ENCODE data around the gene RRAS. TPM values are rescaled to one million over a fixed set of nuclear protein-coding genes. Genes with fewer than 3 reads are reported as not detected.
"Not testable (repeated sequence)": the region's sequence is repeated elsewhere in the genome, so short reads cannot be mapped to it uniquely, and the experiment has no call there.

Gene RRAS
- total RNA-seq, 1 experiment from 2014 or later = 11.0 TPM

DNA sequence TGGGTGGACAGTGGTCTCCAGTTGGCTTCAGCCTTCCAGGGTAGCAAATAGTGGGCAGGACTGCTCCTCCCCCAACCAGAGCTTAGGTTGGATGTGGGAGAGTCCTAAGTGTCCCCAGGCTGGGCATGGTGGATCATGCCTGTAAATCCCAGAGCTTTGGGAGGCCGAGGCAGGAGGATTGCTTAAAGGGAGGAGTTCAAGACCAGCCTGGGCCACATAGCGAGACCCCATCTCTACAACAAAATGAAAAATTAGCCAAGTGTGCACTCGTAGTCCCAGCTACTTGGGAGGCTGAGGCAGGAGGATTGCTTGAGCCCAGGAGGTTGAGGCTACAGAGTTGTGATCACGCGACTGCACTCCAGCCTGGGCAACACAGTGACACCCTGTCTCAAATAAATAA is 7.4 kb downstream of the RRAS start:
- no peak for DNase-seq (ENCODE audit: low read depth)

DNA sequence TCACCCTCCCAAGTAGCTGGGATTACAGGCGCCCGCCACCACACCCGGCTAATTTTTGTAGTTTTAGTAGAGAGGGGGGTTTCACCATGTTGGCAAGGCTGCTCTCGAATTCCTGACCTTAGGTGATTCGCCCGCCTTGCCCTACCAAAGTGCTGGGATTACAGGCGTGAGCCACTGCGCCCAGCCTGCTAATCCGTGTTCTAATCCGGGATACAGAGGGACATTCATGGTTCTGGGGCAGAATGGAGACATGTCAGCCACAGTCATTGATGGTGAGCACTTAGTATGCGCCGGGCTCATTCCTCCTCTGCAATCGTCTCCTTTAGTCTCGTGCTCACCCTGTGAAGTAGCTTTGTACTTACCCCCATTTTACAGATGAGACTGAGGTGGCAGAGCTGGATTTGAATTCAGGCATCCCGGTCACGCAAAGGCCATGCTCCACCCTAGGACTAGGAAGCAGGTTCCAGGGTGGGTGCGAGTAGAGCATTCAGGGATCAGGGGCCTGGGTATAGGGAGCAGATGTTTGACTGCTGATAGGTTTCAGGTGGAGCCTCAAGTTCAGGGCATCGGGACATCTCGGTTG is 8.2 kb downstream of the RRAS start:
- no peak for DNase-seq (ENCODE audit: low read depth)

DNA sequence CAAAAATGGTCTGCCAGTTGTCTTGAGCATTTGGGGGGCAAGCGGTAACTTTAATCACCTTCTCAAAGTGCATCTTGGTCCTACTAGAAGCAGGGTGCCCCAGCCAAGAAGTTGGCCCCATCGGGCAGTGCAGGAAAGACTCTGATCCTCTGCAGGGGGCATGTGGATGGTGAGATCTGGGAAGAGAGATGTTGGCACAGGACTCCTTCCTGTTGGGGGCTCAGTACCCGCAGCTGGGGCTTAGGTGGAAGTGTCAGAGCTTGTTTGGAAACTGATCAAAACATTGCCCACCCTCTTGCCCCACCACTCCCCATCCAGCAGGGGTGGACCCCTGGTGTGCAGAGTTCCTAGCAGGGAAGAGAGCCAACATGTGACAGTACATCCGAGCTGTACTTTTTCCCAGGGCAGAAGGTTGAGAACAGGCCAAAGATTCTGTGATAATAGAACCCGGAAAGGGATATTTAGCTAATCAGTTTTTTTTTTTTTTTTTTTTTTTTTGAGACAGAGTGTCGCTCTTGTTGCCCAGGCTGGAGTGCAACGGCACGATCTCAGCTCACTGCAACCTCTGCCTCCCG is 8.8 kb downstream of the RRAS start:
- no peak for DNase-seq (ENCODE audit: low read depth)

DNA sequence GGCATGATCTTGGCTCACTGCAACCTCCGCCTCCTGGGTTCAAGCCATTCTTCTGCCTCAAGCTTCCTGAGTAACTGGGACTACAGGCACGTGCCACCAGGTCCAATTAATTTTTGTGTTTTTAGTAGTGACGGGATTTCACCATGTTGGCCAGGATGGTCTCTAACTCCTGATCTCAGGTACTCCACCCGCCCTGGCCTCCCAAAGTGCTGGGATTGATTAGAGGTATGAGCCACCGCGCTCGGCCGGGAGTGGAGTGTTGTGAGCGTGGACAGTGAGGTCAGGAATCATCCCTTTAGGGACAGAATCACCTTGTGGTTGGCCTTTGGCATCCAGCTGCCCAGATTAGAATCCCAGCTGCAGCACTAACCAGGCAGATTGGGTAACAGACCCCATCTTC is 10.3 kb downstream of the RRAS start:
- no peak for DNase-seq (ENCODE audit: low read depth)

DNA sequence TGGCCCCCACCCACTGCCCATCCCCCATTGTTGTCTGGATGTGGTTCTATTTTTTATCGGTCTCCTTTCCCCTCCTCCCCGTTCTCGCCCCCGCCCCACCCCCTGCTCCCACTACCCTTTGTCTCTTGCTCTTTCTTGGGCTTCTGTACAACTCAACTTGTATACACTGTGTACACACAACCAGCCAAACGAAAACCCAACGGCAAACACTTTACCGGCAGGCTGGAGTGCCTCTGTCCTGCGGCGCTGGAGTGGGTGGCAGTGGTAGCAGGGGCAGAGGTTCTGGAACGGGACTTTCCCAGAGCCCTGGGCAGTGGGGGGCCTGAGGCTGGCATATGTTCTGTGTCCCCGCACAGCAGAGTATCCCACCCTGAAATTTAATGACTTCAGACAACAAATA is 13.7 kb downstream of the RRAS start:
- DNase-seq (ENCODE audit: low read depth) = no peak

DNA sequence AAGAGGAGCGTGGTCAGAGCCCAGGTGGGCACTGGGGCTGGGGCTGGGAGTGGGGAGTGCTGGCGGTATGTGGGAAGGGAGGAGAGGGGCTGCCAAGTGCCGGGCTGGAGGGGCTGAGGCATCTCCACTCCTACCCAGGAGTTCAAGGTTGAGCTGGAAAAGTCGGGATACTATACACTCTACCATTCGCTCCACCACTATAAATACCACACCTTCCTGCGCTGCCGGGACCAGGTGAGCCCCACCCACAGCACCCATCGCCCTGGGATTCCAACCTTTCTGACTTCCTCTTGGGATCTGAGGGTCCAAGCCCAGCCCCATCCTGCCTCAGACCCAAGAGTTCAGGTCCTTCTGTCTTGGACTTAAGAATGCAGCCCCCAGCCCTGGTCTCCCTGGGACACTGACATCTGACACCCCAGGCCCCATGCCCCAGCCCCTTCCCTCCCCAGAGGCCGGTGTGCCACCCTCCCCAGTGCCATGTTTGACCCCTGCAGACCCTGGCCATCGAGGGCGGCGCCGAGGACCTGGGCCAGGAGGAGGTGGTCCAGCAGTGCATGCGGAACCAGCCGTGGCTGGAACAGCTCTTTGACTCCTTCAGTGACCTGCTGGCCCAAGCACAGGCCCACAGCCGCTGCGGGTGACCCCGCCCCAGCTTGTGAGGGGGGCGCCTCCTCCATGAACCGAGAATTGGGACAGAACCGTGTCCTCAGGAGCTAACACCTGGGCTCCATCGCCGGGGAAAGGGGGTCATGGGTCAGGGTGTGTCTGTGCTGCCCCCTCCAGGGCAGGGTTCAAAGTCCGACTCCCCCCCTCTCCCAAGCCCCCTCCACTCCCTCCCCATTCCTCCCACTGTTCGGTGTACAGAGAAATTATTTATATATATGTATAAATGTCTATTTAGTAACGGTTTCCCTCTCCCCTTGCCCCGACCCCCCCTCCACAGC is 14.7 kb downstream of the RRAS start:
- DNase-seq (ENCODE audit: low read depth) = no peak

DNA sequence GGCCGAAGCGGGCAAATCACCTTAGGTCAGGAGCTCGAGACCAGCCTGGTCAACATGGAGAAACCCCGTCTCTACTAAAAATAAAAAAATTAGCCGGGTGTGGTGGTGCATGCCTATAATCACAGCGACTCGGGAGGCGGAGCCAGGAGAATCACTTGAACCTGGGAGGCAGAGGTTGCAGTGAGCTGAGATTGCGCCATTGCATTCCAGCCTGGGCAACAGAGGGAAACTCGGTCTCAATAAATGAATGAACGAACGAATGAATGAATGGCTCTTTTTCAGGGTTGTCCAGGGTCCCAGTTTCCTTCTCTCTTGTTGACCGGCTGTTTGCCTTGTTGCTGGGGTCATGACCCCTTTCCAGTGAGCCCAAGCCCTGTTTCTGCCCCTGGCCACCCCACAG is 22.1 kb downstream of the RRAS start:
- DNase-seq (ENCODE audit: low read depth) = not testable (repeated sequence)

DNA sequence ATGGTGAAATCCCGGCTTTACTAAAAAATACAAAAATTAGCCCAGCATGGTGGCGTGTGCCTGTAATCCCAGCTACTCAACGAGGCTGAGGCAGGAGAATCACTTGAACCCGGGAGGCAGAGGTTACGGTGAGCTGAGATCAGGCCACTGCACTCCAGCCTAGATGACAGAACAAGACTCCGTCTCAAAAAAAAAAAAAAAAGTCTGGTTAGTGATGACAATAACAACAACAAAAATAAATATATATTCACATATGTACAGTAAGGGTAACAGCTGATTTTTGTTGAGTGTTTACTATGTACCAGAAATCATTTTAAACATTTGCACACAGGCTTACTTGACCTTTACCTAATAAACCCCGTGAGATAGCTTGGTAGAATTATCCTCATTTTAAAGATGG is 23.0 kb downstream of the RRAS start:
- no peak for DNase-seq (ENCODE audit: low read depth)

DNA sequence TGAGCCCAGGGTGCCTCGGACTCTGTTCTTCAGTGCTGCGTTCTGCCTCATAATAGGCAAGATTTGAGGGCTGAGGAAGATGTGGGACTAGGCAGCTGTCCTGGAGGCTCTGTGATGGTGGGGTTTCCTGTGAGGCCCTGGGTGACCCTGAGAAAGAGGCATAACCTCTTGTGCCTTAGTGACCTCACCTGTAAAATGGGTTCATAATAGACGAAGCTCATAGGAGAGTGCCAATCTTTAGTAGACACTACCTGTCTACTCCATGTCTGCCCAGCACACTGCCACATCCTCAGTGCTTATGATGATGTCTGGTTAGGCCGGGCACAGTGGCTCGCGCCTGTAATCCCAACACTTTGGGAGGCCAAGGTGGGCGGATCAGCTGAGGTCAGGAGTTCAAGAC is 23.4 kb downstream of the RRAS start:
- DNase-seq (ENCODE audit: low read depth) = no peak

DNA sequence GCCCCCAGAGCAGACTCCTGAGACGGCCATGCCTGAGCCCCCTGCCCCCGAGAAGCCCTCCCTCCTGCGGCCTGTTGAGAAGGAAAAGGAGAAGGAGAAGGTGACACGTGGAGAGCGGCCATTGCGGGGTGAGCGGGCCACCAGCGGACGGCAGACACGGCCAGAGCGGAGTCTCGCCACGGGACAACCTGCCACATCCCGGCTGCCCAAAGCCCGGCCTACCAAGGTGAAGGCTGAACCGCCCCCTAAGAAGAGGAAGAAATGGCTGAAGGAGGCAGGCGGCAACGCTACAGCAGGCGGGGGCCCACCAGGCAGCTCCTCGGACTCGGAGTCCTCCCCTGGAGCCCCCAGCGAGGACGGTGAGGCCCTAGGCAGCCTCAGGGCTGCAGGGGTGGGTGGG is 24.1 kb downstream of the RRAS start:
- no peak for DNase-seq (ENCODE audit: low read depth)

DNA sequence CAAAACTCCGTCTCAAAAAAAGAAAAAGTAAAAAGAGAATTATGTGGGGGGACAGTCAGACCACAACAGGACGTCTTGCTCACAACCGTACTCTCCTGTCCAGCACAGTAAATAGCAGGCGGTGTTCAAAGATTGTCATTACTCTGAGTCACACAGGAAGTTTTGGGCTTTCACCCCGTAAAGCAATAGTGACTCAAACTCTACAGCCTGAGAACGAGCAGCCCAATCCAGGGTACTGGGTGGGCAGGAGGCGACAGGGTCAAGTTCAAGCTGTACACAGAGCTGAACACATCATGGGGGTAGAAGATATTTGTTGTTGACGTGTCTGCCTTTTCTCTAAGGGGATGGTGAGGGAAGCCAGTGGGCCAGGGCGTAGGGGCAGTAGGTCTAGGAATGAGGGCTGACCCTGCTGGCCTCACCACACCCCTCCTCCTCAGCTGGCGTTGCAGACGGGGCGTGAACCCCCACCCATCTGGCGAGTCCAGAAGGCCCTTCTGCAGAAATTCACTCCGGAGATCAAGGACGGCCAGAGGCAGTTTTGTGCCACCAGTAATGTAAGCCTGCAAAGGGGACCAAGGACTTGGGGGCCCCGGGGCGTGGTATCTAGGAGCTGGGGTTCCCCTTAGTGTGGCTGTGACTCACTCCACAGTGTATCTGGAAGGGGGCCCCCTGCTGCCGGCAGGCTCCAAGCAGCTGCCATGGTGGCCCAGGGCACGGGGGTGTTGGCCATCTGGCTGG is 25.7 kb downstream of the RRAS start:
- peak; percentile 91 for DNase-seq (ENCODE audit: low read depth)

DNA sequence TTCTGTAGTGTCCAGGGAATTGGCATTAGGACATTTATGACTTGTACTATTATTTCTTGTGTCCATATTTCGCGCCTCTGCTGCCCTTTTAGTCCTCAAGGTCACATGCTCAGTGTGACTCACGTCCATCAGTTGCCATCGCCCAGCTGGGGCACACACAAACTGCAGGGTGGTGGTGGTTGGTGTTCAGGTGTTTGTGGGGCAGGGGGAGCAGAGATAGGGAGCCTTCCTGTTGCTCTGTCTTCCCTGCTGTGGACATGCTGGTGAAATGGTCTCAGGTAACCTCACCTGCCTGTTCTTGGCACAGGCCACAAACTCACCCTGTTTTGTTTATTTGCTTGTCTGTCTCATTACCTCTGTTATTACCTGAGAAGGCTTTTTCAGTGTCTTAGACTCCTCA is 26.6 kb downstream of the RRAS start:
- DNase-seq (ENCODE audit: low read depth) = peak; percentile 62

DNA sequence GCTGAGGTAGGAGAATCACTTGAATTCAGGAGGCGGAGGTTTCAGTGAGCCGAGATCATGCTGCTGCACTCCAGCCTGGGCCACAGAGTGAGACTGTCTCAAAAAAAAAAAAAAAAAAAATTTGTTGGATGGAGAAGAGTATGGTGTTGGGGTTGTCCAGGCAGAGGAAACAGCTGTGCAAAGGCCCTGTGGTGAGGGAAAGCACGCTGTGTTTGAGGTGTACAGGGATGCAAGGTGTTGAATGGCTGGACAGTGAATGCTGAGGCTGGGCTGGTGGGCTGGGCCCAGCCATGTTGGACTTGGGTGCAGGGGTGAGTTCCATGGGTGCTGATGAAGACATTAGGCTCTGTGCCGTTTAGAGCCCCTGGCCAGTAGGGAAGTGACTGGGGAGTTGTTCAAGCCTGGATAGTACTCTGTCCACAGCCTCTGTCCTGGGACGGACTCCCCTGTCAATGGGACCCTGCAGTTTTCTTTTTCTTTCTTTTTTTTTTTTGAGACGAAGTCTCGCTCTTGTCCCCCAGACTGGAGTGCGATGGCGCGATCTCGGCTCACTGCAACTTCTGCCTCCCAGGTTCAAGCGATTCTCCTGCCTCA is 30.3 kb downstream of the RRAS start:
- no peak for DNase-seq (ENCODE audit: low read depth)

DNA sequence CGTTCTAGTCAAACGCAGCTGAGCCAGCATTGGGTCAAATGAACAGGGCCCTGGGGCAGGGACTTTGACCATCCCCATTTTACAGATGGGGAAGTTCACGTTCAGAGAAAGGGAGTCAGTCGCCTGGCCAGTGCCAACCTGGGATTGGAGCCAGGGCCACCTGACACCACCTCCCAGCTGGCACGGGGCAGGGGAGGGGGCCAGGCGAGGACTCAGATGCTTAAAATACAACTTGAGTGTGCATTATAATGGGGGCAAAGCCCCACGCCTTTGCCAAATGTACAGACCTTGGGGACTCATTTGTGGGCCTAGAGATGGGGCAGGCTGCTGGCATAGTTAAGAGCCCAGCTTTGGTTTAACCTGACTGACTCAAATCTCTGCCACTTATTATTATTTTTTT is 34.3 kb downstream of the RRAS start:
- DNase-seq (ENCODE audit: low read depth) = no peak

DNA sequence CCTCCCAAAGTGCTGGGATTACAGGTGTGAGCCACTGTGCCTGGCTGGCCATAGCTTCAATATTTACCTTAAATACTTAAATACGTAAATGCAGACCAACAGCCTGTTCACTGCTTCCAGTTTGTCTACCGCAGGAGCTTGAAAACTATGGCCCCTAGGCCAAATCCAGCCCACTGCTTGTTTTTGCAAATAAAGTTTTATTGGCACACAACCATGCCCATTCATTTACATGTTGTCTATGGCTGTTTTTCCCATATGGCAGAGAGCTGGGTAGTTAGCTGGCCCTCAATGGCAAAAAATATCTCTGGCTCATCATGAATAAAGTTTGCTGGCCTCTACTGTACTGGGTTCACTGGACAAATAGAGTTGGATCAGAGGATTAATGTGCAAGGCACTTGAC is 37.1 kb downstream of the RRAS start:
- no peak for DNase-seq (ENCODE audit: low read depth)

DNA sequence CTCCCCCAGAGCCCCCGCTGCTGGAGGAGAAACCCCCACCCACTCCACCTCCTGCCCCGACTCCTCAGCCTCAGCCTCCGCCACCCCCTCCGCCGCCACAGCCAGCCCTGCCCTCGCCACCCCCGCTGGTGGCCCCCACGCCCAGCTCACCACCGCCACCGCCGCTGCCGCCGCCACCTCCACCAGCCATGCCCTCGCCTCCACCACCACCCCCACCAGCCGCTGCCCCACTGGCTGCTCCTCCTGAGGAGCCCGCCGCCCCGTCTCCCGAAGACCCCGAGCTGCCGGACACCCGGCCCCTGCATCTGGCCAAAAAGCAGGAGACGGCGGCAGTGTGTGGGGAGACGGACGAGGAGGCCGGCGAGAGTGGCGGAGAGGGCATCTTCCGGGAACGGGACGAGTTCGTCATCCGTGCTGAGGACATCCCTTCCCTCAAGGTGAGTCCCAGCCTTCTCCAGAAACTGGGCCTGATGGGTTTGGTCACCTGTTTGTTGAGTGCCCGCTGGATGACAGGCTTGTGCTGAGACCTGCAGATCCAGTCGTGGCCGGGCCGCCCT is 38.4 kb downstream of the RRAS start:
- no peak for DNase-seq (ENCODE audit: low read depth)

DNA sequence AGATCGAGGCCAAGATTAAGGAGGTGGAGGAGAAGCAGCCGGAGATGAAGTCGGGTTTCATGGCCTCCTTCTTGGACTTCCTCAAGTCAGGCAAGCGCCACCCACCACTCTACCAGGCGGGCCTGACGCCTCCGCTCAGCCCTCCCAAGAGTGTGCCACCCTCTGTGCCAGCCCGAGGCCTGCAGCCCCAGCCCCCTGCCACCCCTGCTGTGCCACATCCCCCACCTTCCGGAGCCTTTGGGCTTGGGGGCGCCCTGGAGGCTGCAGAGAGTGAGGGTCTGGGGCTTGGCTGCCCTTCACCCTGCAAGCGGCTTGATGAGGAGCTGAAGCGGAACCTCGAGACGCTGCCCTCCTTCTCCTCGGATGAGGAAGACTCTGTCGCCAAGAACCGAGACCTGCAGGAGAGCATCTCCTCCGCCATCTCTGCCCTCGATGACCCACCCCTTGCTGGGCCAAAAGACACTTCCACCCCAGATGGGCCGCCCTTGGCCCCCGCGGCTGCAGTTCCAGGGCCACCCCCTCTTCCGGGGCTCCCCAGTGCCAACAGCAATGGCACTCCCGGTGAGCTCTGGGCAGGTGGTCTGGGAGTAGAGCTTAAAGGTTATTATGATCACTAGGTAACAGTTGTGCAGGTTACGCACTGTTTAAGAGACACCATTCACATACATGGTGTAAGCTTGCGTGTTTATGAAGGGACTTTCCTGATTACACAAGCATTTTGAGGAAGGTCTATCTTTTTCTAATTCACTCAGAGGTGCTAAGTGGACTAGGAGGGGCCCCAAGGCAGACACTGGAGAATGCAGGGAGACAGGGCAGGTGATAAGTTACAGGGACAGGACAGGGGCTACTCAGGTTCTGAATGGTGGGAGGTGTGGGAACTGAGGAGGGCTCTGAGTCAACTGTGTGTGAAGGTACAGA is 40.3 kb downstream of the RRAS start:
- DNase-seq (ENCODE audit: low read depth) = no peak

DNA sequence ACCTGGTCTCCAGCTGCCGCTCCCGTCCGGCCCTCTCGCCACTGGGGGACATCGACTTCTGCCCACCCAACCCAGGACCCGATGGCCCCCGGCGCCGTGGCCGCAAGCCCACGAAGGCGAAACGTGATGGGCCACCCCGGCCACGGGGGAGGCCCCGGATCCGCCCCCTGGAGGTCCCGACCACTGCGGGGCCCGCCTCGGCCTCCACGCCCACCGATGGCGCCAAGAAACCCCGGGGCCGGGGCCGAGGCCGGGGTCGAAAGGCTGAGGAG is 42.3 kb downstream of the RRAS start:
- no peak for DNase-seq (ENCODE audit: low read depth)

DNA sequence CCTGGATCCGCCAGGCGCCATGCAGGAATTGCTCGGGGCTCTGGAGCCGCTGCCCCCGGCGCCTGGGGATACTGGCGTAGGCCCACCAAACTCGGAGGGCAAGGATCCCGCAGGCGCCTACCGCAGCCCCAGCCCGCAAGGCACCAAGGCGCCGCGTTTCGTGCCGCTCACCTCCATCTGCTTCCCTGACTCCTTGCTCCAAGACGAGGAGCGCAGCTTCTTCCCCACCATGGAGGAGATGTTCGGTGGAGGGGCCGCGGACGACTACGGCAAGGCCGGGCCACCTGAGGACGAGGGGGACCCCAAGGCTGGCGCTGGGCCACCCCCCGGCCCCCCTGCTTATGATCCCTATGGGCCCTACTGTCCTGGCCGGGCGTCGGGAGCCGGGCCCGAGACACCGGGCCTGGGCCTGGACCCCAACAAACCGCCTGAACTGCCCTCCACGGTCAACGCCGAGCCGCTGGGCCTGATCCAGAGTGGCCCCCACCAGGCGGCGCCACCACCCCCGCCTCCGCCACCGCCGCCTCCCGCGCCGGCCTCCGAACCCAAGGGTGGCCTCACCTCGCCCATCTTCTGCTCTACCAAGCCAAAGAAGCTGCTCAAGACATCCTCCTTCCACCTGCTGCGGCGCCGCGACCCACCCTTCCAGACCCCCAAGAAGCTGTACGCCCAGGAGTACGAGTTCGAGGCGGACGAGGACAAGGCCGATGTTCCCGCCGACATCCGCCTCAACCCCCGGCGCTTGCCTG is 42.8 kb downstream of the RRAS start:
- no peak for DNase-seq (ENCODE audit: low read depth)

DNA sequence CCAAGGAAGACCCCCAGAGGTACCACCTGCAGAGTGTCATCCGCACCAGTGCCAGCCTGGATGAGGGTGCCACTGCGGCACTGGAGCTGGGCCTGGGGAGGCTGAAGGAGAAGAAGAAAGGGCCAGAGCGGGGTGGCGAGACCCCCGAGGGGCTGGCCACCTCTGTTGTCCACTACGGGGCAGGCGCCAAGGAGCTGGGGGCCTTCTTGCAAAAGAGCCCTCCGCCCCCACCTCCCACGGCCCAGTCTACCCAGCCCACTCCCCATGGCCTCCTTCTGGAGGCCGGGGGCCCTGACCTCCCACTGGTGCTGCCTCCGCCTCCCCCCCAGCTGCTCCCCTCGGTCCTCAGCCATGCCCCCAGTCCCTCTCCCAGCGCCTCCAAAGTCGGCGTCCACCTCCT is 43.5 kb downstream of the RRAS start:
- DNase-seq (ENCODE audit: low read depth) = no peak
